ENCODE results near the gene DLG2.

DNA sequence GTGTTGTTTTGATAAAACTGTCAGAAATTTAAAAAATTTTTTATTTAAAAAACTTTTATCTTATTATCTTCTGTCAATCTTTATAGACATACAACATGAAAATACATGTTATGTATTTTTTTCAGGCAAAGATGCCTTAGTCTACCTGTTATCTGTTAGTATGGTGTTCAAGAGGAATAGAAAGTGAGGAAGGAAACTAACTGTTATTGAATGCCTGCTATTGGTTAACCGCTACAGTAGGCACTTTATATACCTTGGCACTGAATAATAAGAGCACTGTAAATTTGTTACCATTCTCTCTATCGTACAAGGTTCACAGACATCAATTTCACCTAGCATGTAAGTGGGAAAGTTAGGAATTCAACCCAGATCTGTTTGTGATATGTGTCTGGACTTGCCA is 2068.9 kb downstream of the DLG2 start:
- TF ChIP-seq TEAD4 (IDR thresholded peaks at IDR 0.05), result no peak
- TF ChIP-seq EP300 (IDR thresholded peaks at IDR 0.05; ENCODE audit: borderline replicate concordance), result no peak
- TF ChIP-seq YY1 (IDR thresholded peaks at IDR 0.05; ENCODE audit: low read depth), result no peak
- no peak for TF ChIP-seq USF1 (IDR thresholded peaks at IDR 0.05)
- no peak for TF ChIP-seq CREB1 (IDR thresholded peaks at IDR 0.05; ENCODE audit: low read depth)
